Motor neuron (in vitro differentiated cells): ENCODE data around the gene PRR15L. TPM values are rescaled to one million over a fixed set of nuclear protein-coding genes. Genes with fewer than 3 reads are reported as not detected.
"Not testable (repeated sequence)": the region's sequence is repeated elsewhere in the genome, so short reads cannot be mapped to it uniquely, and the experiment has no call there.

Experiments used
- ATAC-seq, 8 experiments: fragments of 200-7000 bp; cut with Tn5 transposase; replicated peaks in 6 of 8; 2 replicates each; pipeline ENCODE4 v1.8.0; 2021; ENCODE audit warnings: mild to moderate bottlenecking in 8 of 8, moderate library complexity in 8 of 8
- H3K27ac ChIP-seq, 2 donors: fragments of 250-450 bp; sonication (Bioruptor Pico); 2 replicates each; pipeline ENCODE4 v1.9.0; 2021; ENCODE audit warnings: antibody characterized with exemption in 2 of 2, mild to moderate bottlenecking in 2 of 2, moderate library complexity in 1 of 2
- H3K4me1 ChIP-seq, 2 donors: fragments of 250-450 bp; sonication (Bioruptor Pico); replicated peaks in 1 of 2; 2 replicates each; pipeline ENCODE4 v1.6.1; 2021; ENCODE audit warnings: antibody characterized with exemption in 2 of 2, mild to moderate bottlenecking in 2 of 2, moderate library complexity in 1 of 2
- H3K4me3 ChIP-seq, 5 donors: fragments of 250-450 bp; sonication (Bioruptor Pico); 2 replicates each; pipeline ENCODE4 v1.9.0; 2021; ENCODE audit warnings: antibody characterized with exemption in 5 of 5, mild to moderate bottlenecking in 5 of 5, moderate library complexity in 4 of 5
- WGBS, 10 experiments: fragments of 450-650 bp; shearing (Covaris generic); methylation state at CpG; one replicate each; pipeline ENCODE4 v1.0.0; 2022; 5-methylcytosine and 5-hydroxymethylcytosine counted together
- in situ Hi-C, 9 experiments: fragments of 400-800 bp; cut with MboI; loops; one replicate each; pipeline ENCODE4 v1.15.0; 2021; ENCODE audit warnings: low sequenced_read_pairs in 9 of 9, low pct_unique_long_range_greater_than_20kb in 2 of 9; ENCODE audit not compliant: unreplicated experiment in 9 of 9
- total RNA-seq, 8 experiments: library from RNA; unstranded; fragments of 300-600 nt; gene quantifications; 2 replicates each; pipeline versions ENCODE4 v1.2.3 to v1.2.4, GENCODE V29; 2022

The PRR15L gene
- total RNA-seq, 8 experiments from 2014 or later: 0.11 to 3.0 (median 0.40) TPM; not detected in 2

GRCh38 chr17:47941246-47942095, 16.2 kb downstream of the PRR15L start, which contains the start of gene PNPO:
Gene PNPO, plus strand, starts transcription at chr17:47941571. Its CDS starts 105 bp downstream, at chr17:47941676.
- Histone ChIP-seq H3K4me1 (peaks cover 8% of the 10 kb centered on the region in 2 donors), H3K27ac (peak within 1 kb of the TSS in 1 of 2 donors; percentile 27), H3K4me3 (peak within 1 kb of the TSS; percentile 39 to 86 (median 71))
- in situ Hi-C loops: loop anchor here in 2 of 9 experiments (10.0 to 25.0 kb wide), 2 partner anchors 73 to 104 kb away; partner anchors contain the start of genes LRRC46 (in 1 of the 2), MRPL10 (in 1 of the 2) and SCRN2 (in 1 of the 2)
- peak; percentile 98 to 100 (median 98) for ATAC-seq
- WGBS, 10 experiments: 0 to 20% (median 3%) methylated on average over 1 to 30 of the region's 50 CpGs; no CpG with 5 or more reads in 2 of the 10 experiments

- ATAC-seq: no peak
- WGBS, 10 experiments: 69 to 100% (median 88%) methylated on average over 1 to 5 of the region's 5 CpGs; no CpG with 5 or more reads in 1 of the 10 experiments
- Histone ChIP-seq H3K4me3 (no peak overlapping the region), H3K27ac (no peak overlapping the region), H3K4me1 (peaks cover 8% of the 10 kb centered on the region in 2 donors)
- in situ Hi-C loops: loop anchor here in 1 of 9 experiments (25.0 kb wide), 1 partner anchor 101 kb away; the partner anchor contains the start of genes LRRC46, MRPL10 and SCRN2
Measured at GRCh38 chr17:47937941-47938340, 19.7 kb downstream of the PRR15L start.

GRCh38 chr17:47935961-47936360, 21.7 kb downstream of the PRR15L start:
- no peak overlapping the region for H3K4me3 ChIP-seq
- in situ Hi-C loops: loop anchor here in 1 of 9 experiments (25.0 kb wide), 1 partner anchor 99 kb away; the partner anchor contains the start of genes LRRC46, MRPL10 and SCRN2
- ATAC-seq: peak in 3 of 8 experiments; percentile 26 to 78 (median 73)
- 0 to 85% (median 80%) methylated on average over 1 to 4 of the region's 5 CpGs; no CpG with 5 or more reads in 4 of the 10 experiments for WGBS, 10 experiments
- H3K27ac ChIP-seq: no peak overlapping the region
- peaks cover 3 to 7% of the 10 kb centered on the region in 2 donors for H3K4me1 ChIP-seq

GRCh38 chr17:47935468-47935867, 22.2 kb downstream of the PRR15L start:
- not testable (repeated sequence) for H3K4me3 ChIP-seq, H3K4me1 ChIP-seq, H3K27ac ChIP-seq, ATAC-seq
- 65 to 100% (median 80%) methylated on average over 1 to 3 of the region's 3 CpGs; no CpG with 5 or more reads in 1 of the 10 experiments for WGBS, 10 experiments
- in situ Hi-C loops: loop anchor here in 1 of 9 experiments (25.0 kb wide), 1 partner anchor 98 kb away; the partner anchor contains the start of genes LRRC46, MRPL10 and SCRN2

GRCh38 chr17:47934856-47935255, 22.8 kb downstream of the PRR15L start:
- H3K4me3 ChIP-seq: no peak overlapping the region
- in situ Hi-C loops: loop anchor here in 1 of 9 experiments (25.0 kb wide), 1 partner anchor 98 kb away; the partner anchor contains the start of genes LRRC46, MRPL10 and SCRN2
- no peaks in the 10 kb centered on the region for H3K4me1 ChIP-seq
- no peak overlapping the region for H3K27ac ChIP-seq
- WGBS, 10 experiments: 57 to 100% (median 100%) methylated on average over 1 of the region's 1 CpG; no CpG with 5 or more reads in 5 of the 10 experiments
- no peak for ATAC-seq

GRCh38 chr17:47931848-47932247, 25.8 kb downstream of the PRR15L start:
- H3K27ac ChIP-seq: no peak overlapping the region
- 50 to 100% (median 82%) methylated on average over 1 to 3 of the region's 4 CpGs; no CpG with 5 or more reads in 4 of the 10 experiments for WGBS, 10 experiments
- no peaks in the 10 kb centered on the region for H3K4me1 ChIP-seq
- no peak for ATAC-seq
- H3K4me3 ChIP-seq: no peak overlapping the region
- in situ Hi-C loops: loop anchor here in 1 of 9 experiments (25.0 kb wide), 1 partner anchor 95 kb away; the partner anchor contains the start of genes LRRC46, MRPL10 and SCRN2

- peak in 2 of 8 experiments; percentile 12 to 37 for ATAC-seq
- no peak overlapping the region for H3K4me3 ChIP-seq
- WGBS, 10 experiments: 52 to 100% (median 83%) methylated on average over 2 to 3 of the region's 10 CpGs; no CpG with 5 or more reads in 3 of the 10 experiments
- H3K4me1 ChIP-seq: no peaks in the 10 kb centered on the region
- no peak overlapping the region for H3K27ac ChIP-seq
- in situ Hi-C loops: loop anchor here in 1 of 9 experiments (25.0 kb wide), 1 partner anchor 92 kb away; the partner anchor contains the start of genes LRRC46, MRPL10 and SCRN2
Measured at GRCh38 chr17:47929218-47930000, 28.3 kb downstream of the PRR15L start.

DNA sequence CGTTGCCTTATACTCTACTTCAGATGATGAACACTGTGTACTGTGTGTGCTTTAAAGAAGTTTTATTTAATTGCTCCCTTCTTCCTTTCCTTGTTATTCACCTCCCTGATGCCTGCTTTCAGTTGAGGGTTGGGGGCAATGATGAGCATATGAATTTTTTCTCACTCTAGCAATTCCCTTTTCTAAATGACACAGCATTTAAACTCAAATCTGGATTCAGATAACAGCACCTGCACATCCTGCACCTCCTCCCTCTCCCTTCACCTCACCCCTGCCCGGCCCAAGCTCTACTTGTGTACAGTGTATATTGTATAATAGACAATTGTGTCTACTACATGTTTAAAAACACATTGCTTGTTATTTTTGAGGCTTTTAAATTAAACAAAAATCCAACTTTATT, 29.3 kb downstream of the PRR15L start:
- H3K4me1 ChIP-seq: no peaks in the 10 kb centered on the region
- H3K4me3 ChIP-seq: no peak overlapping the region
- no peak for ATAC-seq
- WGBS, 10 experiments: 60 to 100% (median 80%) methylated on average over 1 to 2 of the region's 2 CpGs; no CpG with 5 or more reads in 4 of the 10 experiments
- in situ Hi-C loops: loop anchor here in 1 of 9 experiments (25.0 kb wide), 1 partner anchor 91 kb away; the partner anchor contains the start of genes LRRC46, MRPL10 and SCRN2
- no peak overlapping the region for H3K27ac ChIP-seq

- H3K4me1 ChIP-seq: no peaks in the 10 kb centered on the region
- in situ Hi-C loops: loop anchor here in 1 of 9 experiments (25.0 kb wide), 1 partner anchor 91 kb away; the partner anchor contains the start of genes LRRC46, MRPL10 and SCRN2
- peak in 3 of 8 experiments; percentile 9 to 23 (median 21) for ATAC-seq
- H3K4me3 ChIP-seq: no peak overlapping the region
- no peak overlapping the region for H3K27ac ChIP-seq
- 60 to 100% (median 88%) methylated on average over 1 to 3 of the region's 20 CpGs; no CpG with 5 or more reads in 3 of the 10 experiments for WGBS, 10 experiments
Measured at GRCh38 chr17:47927821-47928400, 29.8 kb downstream of the PRR15L start.

DNA sequence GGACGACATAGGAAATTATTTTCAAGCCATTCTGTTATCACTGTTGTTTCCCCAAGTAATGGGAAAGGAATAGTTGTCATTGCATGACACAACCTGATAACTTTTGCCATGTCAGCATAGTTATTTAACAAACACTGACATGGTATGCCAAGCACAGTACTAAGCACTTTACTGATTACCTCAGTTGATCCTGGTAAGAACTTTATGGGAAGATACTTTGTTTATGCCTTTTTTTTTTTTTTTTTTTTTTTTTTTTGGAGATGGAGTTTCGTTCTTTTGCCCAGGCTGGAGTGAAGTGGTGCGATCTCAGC, 32.0 kb downstream of the PRR15L start:
- Histone ChIP-seq H3K4me3 (no peak overlapping the region), H3K4me1 (no peaks in the 10 kb centered on the region), H3K27ac (no peak overlapping the region)
- no peak for ATAC-seq
- 43 to 100% (median 75%) methylated on average over 1 to 3 of the region's 3 CpGs; no CpG with 5 or more reads in 2 of the 10 experiments for WGBS, 10 experiments
- in situ Hi-C loops: loop anchor here in 1 of 9 experiments (25.0 kb wide), 1 partner anchor 88 kb away; the partner anchor contains the start of genes LRRC46, MRPL10 and SCRN2

DNA sequence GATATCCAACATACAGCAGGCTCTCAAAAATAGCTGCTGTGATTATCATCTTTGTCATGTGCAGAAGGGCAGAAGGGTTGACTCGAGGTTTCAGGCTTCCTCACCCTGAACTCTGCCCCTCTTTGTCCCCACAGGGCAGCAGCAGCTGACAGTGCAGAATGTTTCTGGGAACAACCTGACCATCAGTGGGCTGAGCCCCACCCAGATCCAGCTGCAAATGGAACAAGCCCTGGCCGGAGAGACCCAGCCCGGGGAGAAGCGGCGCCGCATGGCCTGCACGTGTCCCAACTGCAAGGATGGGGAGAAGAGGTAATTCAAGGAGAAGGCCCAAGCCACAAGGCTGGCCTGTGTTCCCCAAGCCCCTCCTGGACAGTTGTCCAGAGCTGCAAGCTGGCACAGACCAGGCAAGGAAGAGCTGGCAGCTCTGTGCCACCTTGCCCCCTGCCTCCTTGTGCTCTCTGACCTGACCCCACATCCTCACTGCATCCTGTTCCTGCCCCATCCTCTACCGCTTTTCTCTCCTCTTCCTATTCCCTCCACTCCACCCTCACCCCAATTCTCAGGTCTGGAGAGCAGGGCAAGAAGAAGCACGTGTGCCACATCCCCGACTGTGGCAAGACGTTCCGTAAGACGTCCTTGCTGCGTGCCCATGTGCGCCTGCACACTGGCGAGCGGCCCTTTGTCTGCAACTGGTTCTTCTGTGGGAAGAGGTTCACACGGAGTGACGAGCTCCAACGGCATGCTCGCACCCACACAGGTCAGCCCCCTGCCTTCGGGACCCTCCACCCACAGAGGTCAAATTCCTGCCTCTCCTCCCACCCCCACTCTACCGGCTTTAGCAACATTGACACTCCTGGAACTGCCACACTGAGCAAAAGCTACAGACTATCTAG, 32.7 kb downstream of the PRR15L start:
- in situ Hi-C loops: loop anchor here in 1 of 9 experiments (25.0 kb wide), 1 partner anchor 88 kb away; the partner anchor contains the start of genes LRRC46, MRPL10 and SCRN2
- Histone ChIP-seq H3K4me3 (no peak overlapping the region), H3K27ac (no peak overlapping the region), H3K4me1 (no peaks in the 10 kb centered on the region)
- peak in 4 of 8 experiments; percentile 17 to 92 (median 36) for ATAC-seq
- 0 to 100% (median 93%) methylated on average over 1 to 7 of the region's 23 CpGs; no CpG with 5 or more reads in 2 of the 10 experiments for WGBS, 10 experiments
